Measurements from ENCODE around the gene RPS6KA4.

DNA sequence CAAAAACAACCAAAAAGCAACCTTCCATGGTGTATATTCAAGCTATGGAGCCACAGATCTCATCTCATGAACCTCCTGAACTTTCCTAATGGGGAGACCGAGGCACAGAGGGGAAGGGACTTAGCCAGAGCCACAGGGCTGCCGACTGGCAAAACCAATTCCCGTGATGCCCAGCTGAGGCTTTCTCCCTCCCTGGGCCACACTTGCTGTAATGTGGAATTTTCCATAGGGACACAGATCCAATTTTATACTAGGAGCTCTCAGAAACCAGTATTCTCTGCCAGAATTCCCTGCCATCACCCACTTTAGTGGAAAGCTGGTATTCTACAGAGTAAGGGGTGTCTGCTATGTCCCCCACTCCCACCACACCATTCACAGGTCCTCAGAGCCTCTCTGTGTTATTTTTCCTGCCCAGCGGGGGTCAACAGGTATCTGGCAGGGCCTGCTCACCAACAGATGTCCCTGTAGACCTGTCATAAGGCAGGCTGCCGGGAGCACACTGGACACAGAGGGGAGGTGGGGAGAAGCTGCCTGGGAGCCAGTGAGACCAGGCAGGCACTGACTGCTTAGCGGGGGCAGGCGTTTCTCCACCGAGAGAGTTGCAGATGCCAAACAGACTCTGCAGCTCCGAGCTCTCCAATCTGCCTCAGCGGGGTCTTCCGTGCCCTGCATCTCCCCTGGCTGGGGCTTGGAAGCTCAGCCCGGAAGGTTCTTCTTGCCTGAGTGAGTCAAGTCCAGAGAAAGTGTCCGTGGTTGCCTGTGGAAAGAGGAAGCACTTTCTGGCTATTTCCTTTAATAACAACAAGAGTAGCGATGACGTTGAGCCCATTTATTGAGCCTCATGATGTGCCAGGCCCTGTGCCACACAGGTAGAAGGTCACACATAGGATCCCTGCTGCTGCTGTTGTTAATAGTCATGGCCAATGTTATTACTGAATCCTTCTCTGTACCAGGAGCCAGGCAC lies 26.3 kb downstream of the RPS6KA4 start:
- no peak for TF ChIP-seq EZH2 (IDR thresholded peaks at IDR 0.05; ENCODE audit: low read length)
- TF ChIP-seq, protein P1, sequence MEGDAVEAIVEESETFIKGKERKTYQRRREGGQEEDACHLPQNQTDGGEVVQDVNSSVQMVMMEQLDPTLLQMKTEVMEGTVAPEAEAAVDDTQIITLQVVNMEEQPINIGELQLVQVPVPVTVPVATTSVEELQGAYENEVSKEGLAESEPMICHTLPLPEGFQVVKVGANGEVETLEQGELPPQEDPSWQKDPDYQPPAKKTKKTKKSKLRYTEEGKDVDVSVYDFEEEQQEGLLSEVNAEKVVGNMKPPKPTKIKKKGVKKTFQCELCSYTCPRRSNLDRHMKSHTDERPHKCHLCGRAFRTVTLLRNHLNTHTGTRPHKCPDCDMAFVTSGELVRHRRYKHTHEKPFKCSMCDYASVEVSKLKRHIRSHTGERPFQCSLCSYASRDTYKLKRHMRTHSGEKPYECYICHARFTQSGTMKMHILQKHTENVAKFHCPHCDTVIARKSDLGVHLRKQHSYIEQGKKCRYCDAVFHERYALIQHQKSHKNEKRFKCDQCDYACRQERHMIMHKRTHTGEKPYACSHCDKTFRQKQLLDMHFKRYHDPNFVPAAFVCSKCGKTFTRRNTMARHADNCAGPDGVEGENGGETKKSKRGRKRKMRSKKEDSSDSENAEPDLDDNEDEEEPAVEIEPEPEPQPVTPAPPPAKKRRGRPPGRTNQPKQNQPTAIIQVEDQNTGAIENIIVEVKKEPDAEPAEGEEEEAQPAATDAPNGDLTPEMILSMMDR (optimal IDR thresholded peaks at IDR 0.05 in 1 of 3, IDR thresholded peaks at IDR 0.05 in 1 of 3, conservative IDR thresholded peaks at IDR 0.05 in 1 of 3; ENCODE audit: extremely low read depth in 1 of 3, insufficient read depth in 2 of 3, low read length in 3 of 3), result no peak
